Glomerular endothelial cell (primary cell): ENCODE measurements around the gene IL6. TPM values are rescaled to one million over a fixed set of nuclear protein-coding genes. Genes with fewer than 3 reads are reported as not detected.
"Not testable (repeated sequence)": the region's sequence is repeated elsewhere in the genome, so short reads cannot be mapped to it uniquely, and the experiment has no call there.

ENCODE experiments used
- DNase-seq: peaks from one replicate; pipeline ENCODE4 v3.0.0-alpha.2; 2011; ENCODE audit warnings: low read depth, low spot score; ENCODE audit errors: extremely low read depth
- total RNA-seq: library from RNA; depleted of rRNA; stranded (reverse); fragments of >200 nt; gene quantifications from 2 replicates; pipeline ENCODE4 v1.2.3, GENCODE V29; 2015

Gene IL6
- total RNA-seq, 1 donor from 2014 or later: 15.0 TPM

DNA sequence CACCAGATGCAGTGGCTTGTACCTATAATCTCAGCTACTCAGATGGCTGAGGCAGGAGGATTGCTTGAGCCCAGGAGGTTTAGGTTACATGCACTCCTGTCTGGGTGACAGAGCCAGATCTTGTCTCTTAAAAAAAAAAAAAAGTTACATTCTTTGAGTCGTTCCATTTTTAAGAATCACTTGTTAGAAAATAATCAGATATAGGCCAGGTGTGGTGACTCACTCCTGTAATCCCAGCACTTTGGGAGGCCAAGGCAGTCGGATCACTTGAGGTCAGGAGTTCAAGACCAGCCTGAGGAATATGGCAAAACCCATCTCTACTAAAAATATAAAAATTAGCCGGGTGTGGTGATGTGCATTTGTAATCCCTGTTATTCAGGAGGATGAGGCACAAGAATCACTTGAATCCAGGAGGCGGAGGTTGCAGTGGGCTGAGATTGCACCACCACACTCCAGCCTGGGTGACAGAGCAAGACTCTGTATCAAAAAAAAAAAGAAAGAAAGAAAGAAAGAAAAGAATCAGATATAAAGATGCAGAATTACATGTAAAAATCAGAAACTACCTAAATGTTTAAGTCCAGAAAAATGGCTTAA is 52.8 kb downstream of the IL6 start:
- DNase-seq: not testable (repeated sequence)

DNA sequence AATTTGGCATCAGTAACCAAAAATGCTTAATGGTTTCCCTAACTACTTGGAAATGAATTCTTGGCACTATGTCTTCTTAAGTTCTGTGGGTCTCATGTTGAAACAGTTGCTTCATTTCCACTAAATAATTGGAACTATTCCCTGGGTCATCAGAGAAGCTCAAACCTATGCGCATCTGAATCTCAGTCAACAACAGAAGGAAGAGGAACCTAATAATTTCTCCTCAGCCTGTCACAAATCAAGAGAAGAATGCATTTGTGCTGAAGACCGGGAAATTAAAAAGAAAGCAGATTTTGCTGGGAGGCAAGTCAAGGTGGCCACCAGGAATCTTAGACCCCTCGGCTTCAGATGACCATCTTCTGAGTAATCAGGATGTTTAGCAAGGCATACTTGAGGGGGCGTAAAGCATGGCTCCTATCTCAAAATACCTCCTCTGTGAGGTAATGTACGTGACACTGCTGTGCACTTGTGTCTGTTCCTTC is 54.3 kb downstream of the IL6 start:
- DNase-seq: no peak

Other genes starting within 250 kb of the IL6 start
- gene STEAP1B, start 227.0 kb upstream of the IL6 start, total RNA-seq: 10.5 and 16.4 TPM in 2 replicates
- 82.3 and 104 TPM in 2 replicates for gene TOMM7, start 95.6 kb downstream of the IL6 start, total RNA-seq